Neural cell (in vitro differentiated cells): Measurements from ENCODE around the gene FAM117B. TPM values are rescaled to one million over a fixed set of nuclear protein-coding genes. Genes with fewer than 3 reads are reported as not detected.

Source experiments
- H2AFZ ChIP-seq: fragments of 200-600, 300-800 bp; sonication (generic), shearing (Covaris generic); 2 replicates; pipeline ENCODE4 v1.6.0; 2014; ENCODE audit warnings: low read depth, mild to moderate bottlenecking, antibody characterized with exemption, low read length, moderate library complexity
- H3F3A ChIP-seq: fragments of 200-600 bp; shearing (Covaris generic); 2 replicates; pipeline ENCODE4 v1.6.1; 2016; ENCODE audit warnings: mild to moderate bottlenecking, moderate library complexity, mixed read lengths, antibody characterized with exemption, low read length; ENCODE audit not compliant: insufficient read depth, poor library complexity, severe bottlenecking
- H3K27ac ChIP-seq: fragments of 200-600, 300-800 bp; sonication (generic), shearing (Covaris generic); 2 replicates; pipeline ENCODE4 v1.5.1; 2014; ENCODE audit warnings: mild to moderate bottlenecking, low read length, moderate library complexity
- H3K27me3 ChIP-seq: fragments of 300-800, 200-600 bp; sonication (generic), shearing (Covaris generic); 2 replicates; pipeline ENCODE4 v1.6.0; 2014; ENCODE audit warnings: mild to moderate bottlenecking, low read depth, low read length, moderate library complexity; ENCODE audit not compliant: insufficient read depth
- H3K36me3 ChIP-seq: fragments of 300-800, 200-600 bp; sonication (generic), shearing (Covaris generic); 2 replicates; pipeline ENCODE4 v1.5.1; 2014; ENCODE audit warnings: mild to moderate bottlenecking, antibody characterized with exemption, low read length, moderate library complexity; ENCODE audit not compliant: insufficient read depth
- H3K4me2 ChIP-seq: fragments of 300-800, 200-600 bp; sonication (generic), shearing (Covaris generic); 2 replicates; pipeline ENCODE4 v1.6.0; 2014; ENCODE audit warnings: mild to moderate bottlenecking, low read length
- H3K4me3 ChIP-seq: fragments of 300-800, 200-600 bp; sonication (generic), shearing (Covaris generic); 2 replicates; pipeline ENCODE4 v1.5.1; 2014; ENCODE audit warnings: mild to moderate bottlenecking, low read length, moderate library complexity
- H3K79me2 ChIP-seq: fragments of 200-600 bp; shearing (Covaris generic); replicated peaks from 2 replicates; pipeline ENCODE4 v1.6.0; 2014; ENCODE audit warnings: mild to moderate bottlenecking, low read length, moderate library complexity; ENCODE audit not compliant: insufficient read depth
- H3K9ac ChIP-seq: fragments of 300-800, 200-600 bp; sonication (generic), shearing (Covaris generic); 2 replicates; pipeline ENCODE4 v1.6.1; 2016; ENCODE audit warnings: mild to moderate bottlenecking, low read length, mixed read lengths
- H3K9me2 ChIP-seq: fragments of 200-600 bp; shearing (Covaris generic); 2 replicates; pipeline ENCODE4 v1.6.1; 2016; ENCODE audit warnings: mild to moderate bottlenecking, low read length, mixed read lengths; ENCODE audit not compliant: insufficient read depth
- H3K9me3 ChIP-seq: fragments of 200-600, 300-800 bp; sonication (generic), shearing (Covaris generic); 2 replicates; pipeline ENCODE4 v1.6.1; 2016; ENCODE audit warnings: mild to moderate bottlenecking, mixed run types, low read length, moderate library complexity, mixed read lengths
- H4K20me1 ChIP-seq: fragments of 200-600 bp; shearing (Covaris generic); 2 replicates; pipeline ENCODE4 v1.6.1; 2016; ENCODE audit warnings: mild to moderate bottlenecking, mixed run types; ENCODE audit not compliant: insufficient read depth
- CTCF ChIP-seq: fragments of 450-650 bp; IDR thresholded peaks from 2 replicates; pipeline ENCODE4 v1.5.1; 2014; ENCODE audit warnings: antibody characterized with exemption, mild to moderate bottlenecking, moderate library complexity; ENCODE audit not compliant: poor library complexity, severe bottlenecking
- EP300 ChIP-seq: fragments of 450-650 bp; conservative IDR thresholded peaks from 2 replicates; pipeline ENCODE4 v1.6.1; 2014; ENCODE audit warnings: antibody characterized with exemption, mild to moderate bottlenecking, moderate library complexity; ENCODE audit not compliant: poor library complexity, severe bottlenecking
- EZH2 ChIP-seq: fragments of 200-600, 300-800 bp; shearing (Covaris generic), sonication (generic); IDR thresholded peaks from 2 replicates; pipeline ENCODE4 v1.6.1; 2014; ENCODE audit warnings: antibody characterized with exemption, low read length, borderline replicate concordance, mild to moderate bottlenecking; ENCODE audit not compliant: insufficient read depth, poor library complexity, severe bottlenecking
- MXI1 ChIP-seq: fragments of 450-650 bp; conservative IDR thresholded peaks from 2 replicates; pipeline ENCODE4 v1.6.1; 2014; ENCODE audit warnings: antibody characterized with exemption, mild to moderate bottlenecking; ENCODE audit not compliant: poor library complexity, severe bottlenecking
- POLR2AphosphoS5 ChIP-seq: IDR thresholded peaks from 2 replicates; pipeline ENCODE4 v1.6.1; 2012
- RAD21 ChIP-seq: fragments of 450-650 bp; conservative IDR thresholded peaks from 2 replicates; pipeline ENCODE4 v1.6.1; 2014; ENCODE audit warnings: antibody characterized with exemption, mild to moderate bottlenecking, moderate library complexity
- REST ChIP-seq: IDR thresholded peaks from 2 replicates; pipeline ENCODE4 v1.6.1; 2012; ENCODE audit warnings: borderline replicate concordance
- SMC3 ChIP-seq: fragments of 450-650 bp; conservative IDR thresholded peaks from 2 replicates; pipeline ENCODE4 v1.6.1; 2014; ENCODE audit warnings: antibody characterized with exemption, mild to moderate bottlenecking, moderate library complexity; ENCODE audit not compliant: poor library complexity
- TAF1 ChIP-seq: IDR thresholded peaks from 2 replicates; pipeline ENCODE4 v1.6.1; 2012; ENCODE audit warnings: low read depth
- polyA plus RNA-seq: library from polyadenylated mRNA; depleted of rRNA; stranded (reverse); fragments of >200 nt; gene quantifications from 2 replicates; pipeline ENCODE4 v1.2.3, GENCODE V29; 2014

The FAM117B gene
- polyA plus RNA-seq, 1 donor from 2014 or later: 32.9 TPM

DNA sequence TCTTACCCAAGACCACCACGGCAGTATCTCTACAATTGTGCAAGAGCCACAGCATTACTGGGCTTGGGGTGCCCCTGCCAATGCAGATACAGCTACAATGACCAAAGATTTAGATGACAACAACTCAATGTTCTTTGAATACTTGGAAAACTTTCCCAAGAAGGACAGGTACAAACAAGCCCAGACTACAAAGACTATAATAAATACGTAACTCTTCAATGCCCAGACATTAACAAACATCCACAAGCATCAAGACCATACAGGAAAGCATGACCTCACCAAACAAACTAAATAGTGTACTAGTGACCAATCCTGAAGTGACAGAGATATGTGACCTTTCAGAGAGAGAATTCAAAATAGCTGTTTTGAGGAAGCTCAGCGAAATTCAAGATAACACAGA lies 174.0 kb downstream of the FAM117B start:
- Histone ChIP-seq H3K36me3 (peaks cover 5% of the 10 kb centered on the region), H3K9me2 (no peaks in the 10 kb centered on the region), H3K4me2 (no peak overlapping the region), H3K79me2 (no peaks in the 10 kb centered on the region), H4K20me1 (no peaks in the 10 kb centered on the region), H3K9me3 (no peaks in the 10 kb centered on the region), H2AFZ (no peak overlapping the region), H3K27me3 (no peaks in the 10 kb centered on the region), H3K9ac (no peak overlapping the region), H3K4me3 (no peak overlapping the region), H3K27ac (no peak overlapping the region), H3F3A (no peaks in the 10 kb centered on the region)
- no peak for TF ChIP-seq CTCF
- no peak for TF ChIP-seq SMC3
- TF ChIP-seq EP300: no peak
- TF ChIP-seq MXI1: no peak

DNA sequence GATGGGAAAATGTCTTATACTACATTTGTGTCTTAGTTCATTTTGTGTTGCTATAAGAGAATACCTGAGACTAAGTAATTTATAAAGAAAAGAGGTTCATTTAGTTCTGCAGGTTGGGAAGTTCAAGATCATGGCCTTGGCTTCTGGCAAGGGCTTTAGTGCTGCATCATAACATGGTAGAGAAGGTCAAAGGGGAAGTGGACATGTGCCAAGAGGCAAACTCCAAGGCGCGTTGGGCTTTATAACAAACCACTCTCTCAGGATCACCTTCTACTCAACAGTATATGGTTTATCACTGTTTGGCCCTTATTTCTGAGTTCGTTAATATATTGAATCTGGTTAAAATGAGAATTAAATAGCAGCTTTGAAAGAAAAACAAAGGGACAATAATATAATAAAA lies 178.6 kb downstream of the FAM117B start:
- Histone ChIP-seq H3K9me3 (no peaks in the 10 kb centered on the region), H3K36me3 (peaks cover 8% of the 10 kb centered on the region), H3K27ac (no peak overlapping the region)

DNA sequence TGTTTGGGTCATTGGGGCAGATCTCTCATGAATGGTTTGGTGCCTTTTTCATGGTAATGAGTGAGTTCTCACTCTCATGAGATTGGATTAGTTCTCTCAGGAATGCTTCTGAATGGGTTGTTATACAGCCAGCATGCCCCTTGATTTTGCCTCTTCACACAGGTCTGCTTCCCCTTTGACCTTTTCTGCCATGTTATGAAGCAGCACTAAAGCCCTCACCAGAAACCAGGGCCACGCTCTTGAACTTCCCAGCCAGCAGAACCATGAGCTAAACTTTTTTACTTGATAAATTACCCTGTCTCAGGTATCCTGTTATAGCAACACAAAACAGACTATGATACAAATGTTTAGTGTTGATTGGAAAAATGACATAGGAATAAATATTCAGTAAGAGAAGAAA lies 179.5 kb downstream of the FAM117B start:
- H3K4me2 ChIP-seq: no peak overlapping the region
- H3K27ac ChIP-seq: no peak overlapping the region
- H3F3A ChIP-seq: no peaks in the 10 kb centered on the region
- H4K20me1 ChIP-seq: no peaks in the 10 kb centered on the region
- no peaks in the 10 kb centered on the region for H3K79me2 ChIP-seq
- no peak overlapping the region for H3K4me3 ChIP-seq
- peaks cover 8% of the 10 kb centered on the region for H3K36me3 ChIP-seq
- no peaks in the 10 kb centered on the region for H3K27me3 ChIP-seq
- no peaks in the 10 kb centered on the region for H3K9me2 ChIP-seq
- H2AFZ ChIP-seq: no peak overlapping the region
- TF ChIP-seq TAF1: no peak
- TF ChIP-seq REST: no peak
- TF ChIP-seq POLR2AphosphoS5: no peak
- TF ChIP-seq EP300: no peak
- TF ChIP-seq MXI1: no peak
- no peak for TF ChIP-seq CTCF
- TF ChIP-seq SMC3: no peak
- no peak for TF ChIP-seq EZH2
- TF ChIP-seq RAD21: no peak
- H3K9ac ChIP-seq: no peak overlapping the region
- no peaks in the 10 kb centered on the region for H3K9me3 ChIP-seq

More for the DNA sequence above, 178.6 kb downstream of the FAM117B start:
- no peak overlapping the region for H3K4me2 ChIP-seq
- no peak overlapping the region for H2AFZ ChIP-seq
- no peaks in the 10 kb centered on the region for H3F3A ChIP-seq
- no peak overlapping the region for H3K9ac ChIP-seq
- H3K79me2 ChIP-seq: no peaks in the 10 kb centered on the region
- no peak overlapping the region for H3K4me3 ChIP-seq
- TF ChIP-seq SMC3 (no peak), RAD21 (no peak), MXI1 (no peak)
- H3K9me2 ChIP-seq: no peaks in the 10 kb centered on the region
- no peaks in the 10 kb centered on the region for H4K20me1 ChIP-seq
- no peaks in the 10 kb centered on the region for H3K27me3 ChIP-seq
